GM12864 (cell line): ENCODE measurements around the gene SLC6A13.
"Not testable (repeated sequence)": the region's sequence is repeated elsewhere in the genome, so short reads cannot be mapped to it uniquely, and the experiment has no call there.

Source experiments
- DNase-seq: peaks from one replicate; pipeline ENCODE4 v3.0.0-alpha.2; 2011; ENCODE audit warnings: low read depth
- H3K4me3 ChIP-seq: 2 replicates; pipeline ENCODE4 v1.5.1; 2011; ENCODE audit warnings: mild to moderate bottlenecking, low read depth, low read length, control low read depth
- CTCF ChIP-seq: IDR thresholded peaks from 2 replicates; pipeline ENCODE4 v1.5.1; 2011; ENCODE audit warnings: low read depth, mild to moderate bottlenecking, moderate library complexity, low read length, control low read depth, inconsistent platforms; ENCODE audit errors: missing control alignments

SLC6A13 gene

GRCh38 chr12:262817-263216 lies at the start of gene SLC6A13:
Gene SLC6A13, minus strand, starts transcription at chr12:262836. Its CDS starts 2,784 bp downstream, at chr12:260052.
- DNase-seq = no peak
- no peak within 1 kb of the TSS for H3K4me3 ChIP-seq
- TF ChIP-seq CTCF = no peak

DNA sequence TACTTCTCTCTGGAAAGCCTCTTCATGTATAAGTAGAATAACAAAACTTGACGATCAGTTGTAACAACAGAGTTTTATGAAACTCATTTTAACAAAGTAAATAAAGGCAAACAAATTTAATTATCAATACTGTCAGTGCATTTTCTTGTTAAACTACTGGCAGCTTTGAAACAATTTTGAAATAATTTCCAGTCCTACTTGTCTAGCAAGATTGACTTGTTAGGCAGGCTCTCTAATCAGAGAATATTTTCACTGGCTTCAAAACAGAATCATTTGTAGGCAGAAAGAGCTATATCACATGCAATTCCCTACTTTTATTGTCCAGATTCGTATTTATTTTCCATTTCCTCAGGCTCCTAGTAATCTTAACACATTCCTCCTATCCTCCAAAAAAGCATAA lies 45.9 kb upstream of the SLC6A13 start:
- no peak for DNase-seq
- H3K4me3 ChIP-seq = no peak overlapping the region
- TF ChIP-seq CTCF = no peak

- DNase-seq = no peak
- no peak for TF ChIP-seq CTCF
These were observed 44.8 kb upstream of the SLC6A13 start for GRCh38 chr12:307406-307805.

GRCh38 chr12:304805-305204 lies 42.2 kb upstream of the SLC6A13 start:
- DNase-seq = no peak
- TF ChIP-seq CTCF = no peak

More at GRCh38 chr12:307406-307805, 44.8 kb upstream of the SLC6A13 start:
- no peak overlapping the region for H3K4me3 ChIP-seq

GRCh38 chr12:302766-303165 lies 40.1 kb upstream of the SLC6A13 start:
- not testable (repeated sequence) for H3K4me3 ChIP-seq, DNase-seq

More at GRCh38 chr12:304805-305204, 42.2 kb upstream of the SLC6A13 start:
- H3K4me3 ChIP-seq = no peak overlapping the region

DNA sequence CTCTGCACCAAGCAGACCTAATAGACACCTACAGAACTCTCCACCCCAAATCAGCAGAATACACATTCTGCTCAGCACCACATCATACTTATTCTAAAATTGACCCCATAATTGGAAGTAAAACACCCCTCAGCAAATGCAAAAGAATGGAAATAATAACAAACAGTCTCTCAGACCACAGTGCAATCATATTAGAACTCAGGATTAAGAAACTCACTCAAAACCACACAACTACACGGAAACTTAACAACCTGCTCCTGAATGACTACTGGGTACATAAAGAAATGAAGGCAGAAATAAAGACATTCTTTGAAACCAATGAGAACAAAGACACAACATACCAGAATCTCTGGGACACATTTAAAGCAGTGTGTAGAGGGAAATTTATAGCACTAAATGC lies 37.5 kb upstream of the SLC6A13 start:
- DNase-seq, H3K4me3 ChIP-seq: not testable (repeated sequence)

DNA sequence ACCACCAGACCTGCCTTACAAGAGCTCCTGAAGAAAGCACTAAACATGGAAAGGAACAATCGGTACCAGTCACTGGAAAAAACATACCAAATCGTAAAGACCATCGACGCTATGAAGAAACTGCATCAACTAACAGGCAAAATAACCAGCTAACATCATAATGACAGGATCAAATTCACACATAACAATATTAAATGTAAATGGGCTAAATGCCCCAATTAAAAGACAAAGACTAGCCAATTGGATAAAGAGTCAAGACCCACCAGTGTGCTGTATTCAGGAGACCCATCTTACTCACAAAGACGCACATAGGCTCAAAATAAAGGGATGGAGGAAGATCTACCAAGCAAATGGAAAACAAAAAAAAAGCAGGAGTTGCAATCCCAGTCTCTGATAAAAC lies 36.9 kb upstream of the SLC6A13 start:
- H3K4me3 ChIP-seq, DNase-seq: not testable (repeated sequence)

DNA sequence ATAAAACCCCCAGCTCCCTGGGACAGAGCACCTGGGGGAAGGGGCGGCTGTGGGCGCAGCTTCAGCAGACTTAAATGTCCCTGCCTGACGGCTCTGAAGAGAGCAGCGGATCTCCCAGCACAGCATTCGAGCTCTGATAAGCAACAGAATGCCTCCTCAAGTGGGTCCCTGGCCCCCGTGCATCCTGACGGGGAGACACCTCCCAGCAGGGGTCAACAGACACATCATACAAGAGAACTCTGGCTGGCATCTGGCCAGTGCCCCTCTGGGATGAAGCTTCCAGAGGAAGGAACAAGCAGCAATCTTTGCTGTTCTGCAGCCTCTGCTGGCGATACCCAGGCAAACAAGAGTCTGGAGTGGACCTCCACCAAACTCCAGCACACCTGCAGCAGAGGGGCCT lies 35.4 kb upstream of the SLC6A13 start:
- not testable (repeated sequence) for H3K4me3 ChIP-seq, DNase-seq

- no peak for DNase-seq
- no peak overlapping the region for H3K4me3 ChIP-seq
- TF ChIP-seq CTCF = no peak
These were observed 32.5 kb upstream of the SLC6A13 start for GRCh38 chr12:295132-295531.
